ENCODE measurements around the gene CASP14.
A peak's percentile ranks its signal among the peaks of the same experiment; 100 is the strongest.

Gene CASP14

DNA sequence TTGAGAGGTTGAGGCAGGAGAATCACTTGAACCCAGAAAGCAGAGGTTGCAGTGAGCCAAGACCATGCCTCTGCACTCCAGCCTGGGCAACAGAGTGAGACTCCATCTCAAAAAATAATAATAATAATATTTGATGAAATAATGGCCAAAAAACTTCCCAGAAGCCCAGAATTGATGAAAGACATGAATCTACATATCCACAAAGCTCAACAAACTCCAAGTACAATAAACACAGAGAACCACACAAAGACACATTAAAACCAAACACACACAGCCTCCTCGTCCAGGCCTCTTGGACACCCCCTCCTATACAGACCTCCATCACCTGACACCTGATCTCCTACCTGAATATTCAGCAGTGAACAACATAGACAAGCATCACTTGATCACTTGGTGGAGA lies 54.7 kb downstream of the CASP14 start:
- H3K27ac ChIP-seq, result no peak overlapping the region
- H3K9me3 ChIP-seq (ENCODE audit: low read depth, low read length), result no peaks in the 10 kb centered on the region
- no peak overlapping the region for H3K4me3 ChIP-seq
- no peak for DNase-seq (ENCODE audit: low read depth, low spot score)
- no peak for TF ChIP-seq POLR2AphosphoS5 (IDR thresholded peaks at IDR 0.05; ENCODE audit: borderline replicate concordance, low read depth, low read length)
- TF ChIP-seq EZH2 (IDR thresholded peaks at IDR 0.05), result no peak
- TF ChIP-seq FOXP2 (optimal IDR thresholded peaks at IDR 0.05; ENCODE audit: control extremely low read depth, extremely low read length, insufficient read depth), result no peak
- H3K9ac ChIP-seq (ENCODE audit: insufficient read length), result no peak overlapping the region
- H3K36me3 ChIP-seq (ENCODE audit: insufficient read depth, low read length), result no peaks in the 10 kb centered on the region

DNA sequence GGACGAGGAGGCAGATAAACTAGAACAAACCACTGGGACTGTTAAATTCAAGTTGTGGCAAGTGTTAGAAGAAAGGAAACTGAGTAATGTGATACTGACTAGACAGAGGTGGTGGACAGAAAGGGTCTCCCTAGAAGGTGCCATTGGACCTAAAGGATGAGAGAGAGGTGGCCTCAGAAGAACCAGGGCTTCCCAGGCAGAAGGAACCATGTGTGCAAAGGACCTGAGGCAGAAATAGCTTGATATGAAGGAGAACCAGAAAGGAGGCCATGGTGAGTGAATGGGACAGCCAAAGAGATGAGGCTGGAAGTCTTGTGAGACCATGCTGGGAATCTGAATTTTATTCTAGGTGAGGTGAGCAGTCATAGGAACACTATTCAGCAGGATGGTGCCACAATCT lies 55.1 kb downstream of the CASP14 start:
- no peaks in the 10 kb centered on the region for H3K9me3 ChIP-seq (ENCODE audit: low read depth, low read length)
- no peak overlapping the region for H3K27ac ChIP-seq
- DNase-seq (ENCODE audit: low read depth, low spot score), result no peak
- TF ChIP-seq POLR2AphosphoS5 (IDR thresholded peaks at IDR 0.05; ENCODE audit: borderline replicate concordance, low read depth, low read length), result no peak
- no peak for TF ChIP-seq FOXP2 (optimal IDR thresholded peaks at IDR 0.05; ENCODE audit: control extremely low read depth, extremely low read length, insufficient read depth)
- no peak for TF ChIP-seq EZH2 (IDR thresholded peaks at IDR 0.05)
- no peaks in the 10 kb centered on the region for H3K36me3 ChIP-seq (ENCODE audit: insufficient read depth, low read length)
- H3K9ac ChIP-seq (ENCODE audit: insufficient read length), result no peak overlapping the region
- H3K4me3 ChIP-seq, result no peak overlapping the region

DNA sequence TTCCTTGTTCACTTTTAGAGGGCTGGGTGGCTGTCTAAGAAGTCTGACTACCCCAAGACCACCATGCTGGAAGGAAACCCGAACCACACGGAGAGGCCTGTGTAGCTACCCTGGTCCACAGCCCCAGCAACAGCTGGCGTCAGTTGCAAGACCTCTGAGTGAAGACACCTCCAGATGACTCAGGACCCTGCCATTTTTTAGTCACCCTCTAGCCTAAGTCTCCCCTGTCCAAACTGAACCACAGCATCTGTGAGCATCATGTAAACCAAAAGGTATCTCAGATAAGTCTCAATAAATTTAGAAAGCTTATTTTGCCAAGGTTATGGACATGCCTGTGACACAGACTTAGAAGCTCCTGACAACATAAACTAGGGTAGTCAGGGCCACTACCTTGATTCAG lies 55.8 kb downstream of the CASP14 start:
- Histone ChIP-seq H3K9me3 (ENCODE audit: low read depth, low read length) (no peaks in the 10 kb centered on the region), H3K36me3 (ENCODE audit: insufficient read depth, low read length) (no peaks in the 10 kb centered on the region), H3K27ac (no peak overlapping the region), H3K9ac (ENCODE audit: insufficient read length) (no peak overlapping the region), H3K4me3 (no peak overlapping the region)
- TF ChIP-seq POLR2AphosphoS5 (IDR thresholded peaks at IDR 0.05; ENCODE audit: borderline replicate concordance, low read depth, low read length) (no peak), FOXP2 (optimal IDR thresholded peaks at IDR 0.05; ENCODE audit: control extremely low read depth, extremely low read length, insufficient read depth) (no peak), EZH2 (IDR thresholded peaks at IDR 0.05) (no peak)
- no peak for DNase-seq (ENCODE audit: low read depth, low spot score)

DNA sequence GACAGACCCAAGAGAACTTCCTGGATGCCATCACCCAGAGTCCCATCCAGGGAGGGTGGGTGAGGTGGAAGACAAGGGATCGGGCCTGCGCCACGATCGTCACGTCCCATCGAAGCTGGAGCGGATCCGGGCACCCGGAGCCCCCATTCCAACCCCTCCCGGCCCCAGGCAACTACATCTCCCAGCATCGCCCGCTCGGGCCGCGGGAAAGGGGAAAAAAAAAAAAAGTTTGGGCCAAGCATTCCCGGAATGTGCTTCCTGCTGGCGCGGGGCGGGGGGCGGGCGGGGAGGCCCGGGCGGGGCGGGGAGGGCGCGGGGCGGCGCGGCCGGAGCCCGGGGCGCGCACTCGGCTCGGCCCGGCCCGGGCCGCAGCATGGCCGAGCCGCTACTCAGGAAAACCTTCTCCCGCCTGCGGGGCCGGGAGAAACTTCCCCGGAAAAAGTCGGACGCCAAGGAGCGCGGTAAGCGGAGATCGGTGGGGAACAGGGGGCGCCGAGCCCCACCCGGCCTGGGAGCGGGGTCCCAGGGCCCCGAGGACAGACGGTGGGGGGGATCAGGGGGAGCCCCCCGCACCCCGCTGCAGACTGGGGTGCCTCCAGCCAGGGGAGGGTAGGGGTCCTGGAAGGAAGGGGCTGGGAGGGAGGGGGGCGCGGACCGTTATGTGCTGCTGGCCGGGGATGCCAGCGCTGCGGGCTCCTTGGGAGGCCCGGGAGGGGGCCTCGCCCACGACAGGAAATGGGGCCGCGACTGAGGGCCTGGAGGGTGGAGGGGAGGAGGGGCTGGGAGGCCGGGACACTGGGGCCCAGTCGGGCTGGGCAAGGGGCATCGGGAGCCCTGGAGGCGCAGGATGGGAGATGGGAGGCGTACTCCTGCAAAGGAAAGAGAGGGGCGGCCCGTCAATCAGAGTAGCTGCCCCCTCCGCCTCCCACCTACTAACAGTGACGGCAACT lies 58.1 kb downstream of the CASP14 start, which contains the start of gene SYDE1:
TSS of gene SYDE1 (plus strand) at position 341 of the 950 bp plus-strand sequence. CDS start at position 374, 33 bp downstream.
- TF ChIP-seq EZH2 (IDR thresholded peaks at IDR 0.05) (no peak), POLR2AphosphoS5 (IDR thresholded peaks at IDR 0.05; ENCODE audit: borderline replicate concordance, low read depth, low read length) (no peak)
- DNase-seq (ENCODE audit: low read depth, low spot score), result no peak
- Histone ChIP-seq H3K4me3 (peak within 1 kb of the TSS; percentile 89), H3K9ac (ENCODE audit: insufficient read length) (peak within 1 kb of the TSS; percentile 91), H3K9me3 (ENCODE audit: low read depth, low read length) (no peaks in the 10 kb centered on the region), H3K27ac (peak within 1 kb of the TSS; percentile 74), H3K36me3 (ENCODE audit: insufficient read depth, low read length) (peaks cover 6% of the 10 kb centered on the region; the same call in 1 of the 2 replicates)
